HG03060 (cell line): ENCODE data around the gene AFDN.

Experiments used
- ATAC-seq: cut with Tn5 transposase; IDR thresholded peaks from one replicate; pipeline ENCODE4 v1.9.1; 2021; ENCODE audit warnings: low read depth, moderate number of reproducible peaks; ENCODE audit not compliant: unreplicated experiment

AFDN gene, protein sequence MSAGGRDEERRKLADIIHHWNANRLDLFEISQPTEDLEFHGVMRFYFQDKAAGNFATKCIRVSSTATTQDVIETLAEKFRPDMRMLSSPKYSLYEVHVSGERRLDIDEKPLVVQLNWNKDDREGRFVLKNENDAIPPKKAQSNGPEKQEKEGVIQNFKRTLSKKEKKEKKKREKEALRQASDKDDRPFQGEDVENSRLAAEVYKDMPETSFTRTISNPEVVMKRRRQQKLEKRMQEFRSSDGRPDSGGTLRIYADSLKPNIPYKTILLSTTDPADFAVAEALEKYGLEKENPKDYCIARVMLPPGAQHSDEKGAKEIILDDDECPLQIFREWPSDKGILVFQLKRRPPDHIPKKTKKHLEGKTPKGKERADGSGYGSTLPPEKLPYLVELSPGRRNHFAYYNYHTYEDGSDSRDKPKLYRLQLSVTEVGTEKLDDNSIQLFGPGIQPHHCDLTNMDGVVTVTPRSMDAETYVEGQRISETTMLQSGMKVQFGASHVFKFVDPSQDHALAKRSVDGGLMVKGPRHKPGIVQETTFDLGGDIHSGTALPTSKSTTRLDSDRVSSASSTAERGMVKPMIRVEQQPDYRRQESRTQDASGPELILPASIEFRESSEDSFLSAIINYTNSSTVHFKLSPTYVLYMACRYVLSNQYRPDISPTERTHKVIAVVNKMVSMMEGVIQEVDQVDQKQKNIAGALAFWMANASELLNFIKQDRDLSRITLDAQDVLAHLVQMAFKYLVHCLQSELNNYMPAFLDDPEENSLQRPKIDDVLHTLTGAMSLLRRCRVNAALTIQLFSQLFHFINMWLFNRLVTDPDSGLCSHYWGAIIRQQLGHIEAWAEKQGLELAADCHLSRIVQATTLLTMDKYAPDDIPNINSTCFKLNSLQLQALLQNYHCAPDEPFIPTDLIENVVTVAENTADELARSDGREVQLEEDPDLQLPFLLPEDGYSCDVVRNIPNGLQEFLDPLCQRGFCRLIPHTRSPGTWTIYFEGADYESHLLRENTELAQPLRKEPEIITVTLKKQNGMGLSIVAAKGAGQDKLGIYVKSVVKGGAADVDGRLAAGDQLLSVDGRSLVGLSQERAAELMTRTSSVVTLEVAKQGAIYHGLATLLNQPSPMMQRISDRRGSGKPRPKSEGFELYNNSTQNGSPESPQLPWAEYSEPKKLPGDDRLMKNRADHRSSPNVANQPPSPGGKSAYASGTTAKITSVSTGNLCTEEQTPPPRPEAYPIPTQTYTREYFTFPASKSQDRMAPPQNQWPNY (N-terminal part only)

GRCh38 chr6:167826896-167827582 lies at the start of gene AFDN:
Gene AFDN (plus strand): TSS chr6:167826911. CDS start chr6:167827133, 222 bp downstream.
- peak; percentile 6 for ATAC-seq

GRCh38 chr6:167778497-167779128 lies 48.1 kb upstream of the AFDN start:
- ATAC-seq: no peak

DNA sequence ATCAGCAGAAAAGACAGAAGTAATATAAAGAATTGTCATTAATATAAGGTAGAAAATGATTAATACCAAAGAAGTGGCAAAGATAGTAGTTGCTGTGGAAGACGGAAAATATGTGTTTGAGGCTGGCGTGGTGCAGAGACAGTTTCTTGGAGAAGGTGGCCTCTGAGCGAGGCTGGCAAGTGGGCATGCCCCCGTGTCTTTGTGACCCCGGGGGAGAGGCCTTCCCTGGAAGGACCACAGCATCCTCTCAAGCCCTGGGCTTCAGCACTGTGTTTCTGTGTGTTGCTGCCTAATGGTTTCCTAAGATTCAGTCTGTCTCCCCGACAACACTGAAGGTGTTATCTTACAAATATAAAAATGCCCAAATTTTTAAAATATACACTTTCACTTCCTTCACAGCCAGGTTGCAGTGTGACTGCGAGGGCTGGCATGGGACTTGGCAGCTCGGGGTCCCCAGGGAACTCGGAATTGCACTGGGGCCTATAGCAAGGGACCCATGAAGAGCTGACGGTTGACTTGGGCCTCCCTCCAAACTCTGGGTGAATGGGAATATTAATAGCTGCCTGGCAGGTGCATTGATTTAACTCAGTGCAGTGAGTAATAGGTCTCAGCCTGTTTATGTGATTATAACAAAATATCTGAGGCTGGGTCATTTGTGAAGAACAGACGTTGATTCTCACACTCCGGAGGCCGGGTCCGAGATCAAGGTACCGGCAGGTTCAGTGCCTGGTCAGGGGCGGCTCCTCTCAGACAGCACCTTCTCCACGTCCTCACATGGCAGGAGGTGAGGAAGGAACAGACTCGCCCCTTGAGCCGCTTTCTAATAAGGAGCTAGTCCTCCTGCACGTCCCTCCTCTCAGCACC lies 47.4 kb upstream of the AFDN start:
- no peak for ATAC-seq

- no peak for ATAC-seq
Measured at GRCh38 chr6:167779993-167780655, 46.6 kb upstream of the AFDN start.

GRCh38 chr6:167781066-167781767 lies 45.5 kb upstream of the AFDN start:
- ATAC-seq: no peak

DNA sequence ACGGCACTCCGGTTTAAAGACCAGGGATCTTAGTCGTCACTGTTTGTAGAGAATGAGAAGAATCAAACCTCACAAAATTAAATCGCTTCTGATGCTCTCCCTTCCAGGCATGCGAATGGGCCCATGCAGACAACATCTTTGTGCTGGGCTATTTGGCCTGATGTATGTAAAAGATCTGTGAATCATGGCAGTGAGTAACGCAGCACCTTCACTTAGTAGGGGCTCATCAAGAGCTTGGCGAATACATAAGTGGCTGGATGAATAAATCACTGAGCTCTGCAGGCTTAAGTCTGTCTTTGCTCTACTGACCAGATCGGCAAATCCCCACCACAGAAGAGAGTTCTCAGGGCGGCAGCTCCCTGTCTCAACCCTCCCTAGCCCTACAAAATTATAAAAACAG lies 44.8 kb upstream of the AFDN start:
- ATAC-seq: no peak

- ATAC-seq: no peak
Measured at GRCh38 chr6:167782698-167783517, 43.8 kb upstream of the AFDN start.

- ATAC-seq: no peak
Measured at GRCh38 chr6:167786853-167787675, 39.6 kb upstream of the AFDN start.

DNA sequence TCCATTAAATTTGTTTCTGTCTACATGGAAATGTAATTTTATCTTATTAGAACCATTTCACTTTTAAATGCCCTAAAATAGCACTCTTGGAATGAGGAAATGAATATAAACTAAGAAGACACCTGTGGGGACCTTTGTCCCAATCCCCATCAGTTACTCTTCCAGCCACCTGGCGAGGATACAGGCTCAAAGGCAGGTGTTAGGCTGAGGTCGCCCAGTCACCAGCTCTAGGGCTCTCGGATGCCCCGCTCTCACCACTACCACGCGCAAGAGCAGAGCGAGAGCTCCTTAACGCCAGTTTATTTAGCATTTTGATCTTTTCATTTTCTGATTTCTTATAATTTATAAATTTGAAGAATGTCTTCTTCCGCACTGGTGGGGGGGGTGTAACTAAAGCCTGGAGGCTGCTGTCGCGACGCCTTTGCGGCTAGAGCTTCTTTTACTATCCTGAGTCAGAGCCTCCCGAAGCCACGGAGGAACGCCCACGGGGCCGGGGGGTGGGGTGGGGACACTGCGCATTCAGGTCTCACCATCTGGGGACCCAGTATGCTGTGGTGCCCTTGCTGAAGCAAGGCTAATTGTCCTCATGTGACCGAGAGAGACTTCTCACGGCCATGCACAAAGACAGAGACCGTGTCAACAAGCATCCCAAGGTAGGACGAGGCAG lies 38.7 kb upstream of the AFDN start:
- no peak for ATAC-seq

DNA sequence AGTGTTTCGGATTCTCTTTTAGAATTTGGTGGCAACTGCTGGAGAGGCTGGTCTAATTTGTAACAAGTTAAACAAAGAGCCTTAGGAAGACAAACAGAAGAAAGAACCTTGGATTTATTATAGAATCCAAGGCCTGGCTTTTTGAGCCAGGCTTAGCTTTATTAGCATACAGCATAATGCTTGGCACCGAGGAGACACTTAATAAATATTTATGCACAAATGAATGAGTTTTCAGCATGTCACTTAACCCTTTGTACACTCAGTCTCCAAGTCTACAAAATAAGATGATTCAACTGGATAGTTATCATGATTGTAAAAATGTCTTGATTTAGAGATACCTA lies 38.2 kb upstream of the AFDN start:
- no peak for ATAC-seq

DNA sequence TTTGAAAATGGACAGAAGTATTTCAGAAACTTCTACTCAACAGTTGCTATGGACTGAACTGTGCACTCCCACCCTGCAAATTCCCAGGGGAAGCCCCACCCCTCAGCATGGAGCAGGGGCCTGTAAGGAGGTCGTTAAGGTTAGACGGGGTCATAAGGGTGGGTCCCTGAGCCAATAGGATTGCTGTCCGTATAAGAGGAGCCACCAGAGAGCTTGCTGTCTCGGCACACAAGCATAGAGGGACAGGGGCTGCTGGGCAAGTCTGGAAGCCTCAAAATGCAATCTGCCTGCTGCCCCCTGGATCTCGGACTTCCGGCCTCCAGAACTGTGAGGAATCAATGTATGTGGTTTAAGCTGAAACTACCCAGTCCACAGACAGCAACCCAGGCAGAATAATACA lies 37.4 kb upstream of the AFDN start:
- ATAC-seq: no peak

- no peak for ATAC-seq
Measured at GRCh38 chr6:167791091-167791779, 35.5 kb upstream of the AFDN start.

DNA sequence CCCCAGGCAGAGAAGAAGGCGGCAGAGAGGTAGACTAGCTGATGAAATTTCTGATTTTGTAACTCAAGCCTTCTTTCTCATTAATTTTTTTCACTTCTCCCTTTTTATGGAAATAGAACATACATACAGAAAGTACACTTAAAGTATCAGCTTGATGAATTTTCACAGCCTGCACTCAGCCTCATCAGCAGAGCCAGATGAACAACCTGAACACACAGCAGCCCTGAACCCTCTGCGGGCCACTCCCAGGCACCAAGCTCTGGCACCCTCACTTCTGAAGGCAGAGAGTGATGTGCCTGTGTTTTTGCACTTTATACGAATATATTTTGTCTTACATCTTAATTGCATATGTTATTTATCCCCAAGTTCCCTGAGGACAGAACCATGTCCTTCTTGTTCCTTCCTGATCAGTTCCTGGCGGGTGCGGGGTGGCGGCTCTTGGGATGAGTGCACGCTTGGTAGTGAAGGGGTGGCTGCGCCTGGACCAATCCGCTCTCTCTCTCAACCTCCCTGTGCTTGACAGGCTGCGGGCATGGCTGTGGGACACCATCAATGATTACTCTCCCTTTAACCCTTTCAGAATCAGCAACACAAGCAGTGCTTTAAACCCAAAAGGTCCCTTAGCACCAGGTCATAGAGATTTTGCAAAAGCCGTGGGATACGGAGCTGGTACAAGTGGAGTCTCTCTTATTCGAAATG lies 34.8 kb upstream of the AFDN start:
- ATAC-seq: no peak

- ATAC-seq: no peak
Measured at GRCh38 chr6:167793421-167793820, 33.3 kb upstream of the AFDN start.
